Measurements from ENCODE around the gene PSME2. TPM values are rescaled to one million over a fixed set of nuclear protein-coding genes. Genes with fewer than 3 reads are reported as not detected.

PSME2 gene
- total RNA-seq, 1 experiment from 2014 or later: 188 TPM

GRCh38 chr14:24188251-24189058, 42.0 kb upstream of the PSME2 start, which contains the start of gene IPO4:
Gene IPO4 (minus strand): TSS chr14:24188816. CDS start chr14:24188787, 29 bp downstream.
- peak; percentile 69 for DNase-seq (ENCODE audit: low read depth, low spot score)
- ChIA-PET POLR2A (interaction anchor here (1.0 kb wide), 1 partner anchor 54 kb away, joined by 6 read pairs; the partner anchor contains the start of gene TINF2), CTCF (no interaction called here)
- no peaks in the 10 kb centered on the region for H3K9me3 ChIP-seq (ENCODE audit: control insufficient read depth, insufficient read depth, low read depth, low read length)
- H3K27ac ChIP-seq (ENCODE audit: low read length): peak within 1 kb of the TSS; percentile 83
- in situ Hi-C loops (cut with HindIII; ENCODE audit: low pct_unique_long_range_greater_than_20kb, low sequenced_read_pairs): no loop called here
- H3K4me1 ChIP-seq (ENCODE audit: control insufficient read depth, insufficient read depth, low read length): 0 out of 2 replicates have a peak, but pooled peaks cover 10% of the 10 kb centered on the region
- H3K36me3 ChIP-seq (ENCODE audit: control insufficient read depth, insufficient read depth, low read length): 0 out of 2 replicates have a peak, but pooled peaks cover 2% of the 10 kb centered on the region
- H3K27me3 ChIP-seq (ENCODE audit: control insufficient read depth, insufficient read depth, low read length): no peaks in the 10 kb centered on the region
- ATAC-seq: peak; percentile 93
- H3K4me3 ChIP-seq (ENCODE audit: low read depth in 2 of 2, low read length in 2 of 2): peak within 1 kb of the TSS; percentile 81 to 82
- no TSS peak for BruUV-seq (replicated peaks)
- intact Hi-C loops (cut with micrococcal nuclease; ENCODE audit: unreplicated experiment): no loop called here
- no peak for TF ChIP-seq TCF7L2 (IDR thresholded peaks at IDR 0.05; ENCODE audit: low read depth, low read length)
- TF ChIP-seq REST (IDR thresholded peaks at IDR 0.05; ENCODE audit: insufficient read depth in 1 of 2, low read depth in 2 of 2, low read length in 1 of 2): 0 out of 4 replicates have a peak, but pooled peaks of 1 of the 2 experiments have one; percentile 20
- TF ChIP-seq POLR2AphosphoS5 (IDR thresholded peaks at IDR 0.05; ENCODE audit: low read depth, low read length): peak; percentile 90
- peak; percentile 94 for TF ChIP-seq SIN3A (IDR thresholded peaks at IDR 0.05; ENCODE audit: borderline replicate concordance, insufficient read depth, low read depth, low read length)

DNA sequence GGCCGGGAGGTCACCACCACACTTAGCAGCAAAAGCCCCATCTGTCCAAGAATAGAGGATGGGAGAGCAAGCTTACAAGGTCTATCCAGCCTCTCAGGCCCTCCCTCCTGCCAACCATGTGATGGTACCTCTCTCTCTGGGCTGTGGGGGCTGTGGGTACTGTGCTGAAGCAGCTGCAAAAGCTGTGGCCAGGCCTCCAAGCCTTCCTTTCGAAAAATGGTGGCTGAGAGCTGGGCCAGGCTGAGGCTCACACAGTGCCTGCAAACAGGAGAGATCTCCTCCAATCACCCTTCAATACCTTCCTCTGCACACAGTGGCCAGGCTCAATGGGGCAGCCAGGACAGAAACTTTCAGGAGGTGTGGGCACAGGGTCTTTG, 41.1 kb upstream of the PSME2 start:
- 0 out of 2 replicates have a peak, but pooled peaks cover 2% of the 10 kb centered on the region for H3K36me3 ChIP-seq (ENCODE audit: control insufficient read depth, insufficient read depth, low read length)
- no TSS peak for BruUV-seq (replicated peaks)
- H3K4me3 ChIP-seq (ENCODE audit: low read depth in 2 of 2, low read length in 2 of 2): peak overlapping the region; percentile 81 to 82
- ATAC-seq (no peak), DNase-seq (ENCODE audit: low read depth, low spot score) (no peak)
- no peaks in the 10 kb centered on the region for H3K27me3 ChIP-seq (ENCODE audit: control insufficient read depth, insufficient read depth, low read length)
- POLR2A ChIA-PET: interaction anchor here (0.6 kb wide), 1 partner anchor 26 kb away, joined by 3 read pairs; no protein-coding TSS in a partner anchor
- H3K4me1 ChIP-seq (ENCODE audit: control insufficient read depth, insufficient read depth, low read length): 0 out of 2 replicates have a peak, but pooled peaks cover 10% of the 10 kb centered on the region
- peak overlapping the region; percentile 83 for H3K27ac ChIP-seq (ENCODE audit: low read length)
- in situ Hi-C loops (cut with HindIII; ENCODE audit: low pct_unique_long_range_greater_than_20kb, low sequenced_read_pairs): no loop called here
- TF ChIP-seq REST (IDR thresholded peaks at IDR 0.05; ENCODE audit: insufficient read depth in 1 of 2, low read depth in 2 of 2, low read length in 1 of 2) (no peak), CTCF (IDR thresholded peaks at IDR 0.05) (no peak), POLR2AphosphoS5 (IDR thresholded peaks at IDR 0.05; ENCODE audit: low read depth, low read length) (no peak), SIN3A (IDR thresholded peaks at IDR 0.05; ENCODE audit: borderline replicate concordance, insufficient read depth, low read depth, low read length) (no peak), TCF7L2 (IDR thresholded peaks at IDR 0.05; ENCODE audit: low read depth, low read length) (no peak)
- intact Hi-C loops (cut with micrococcal nuclease; ENCODE audit: unreplicated experiment): no loop called here
- CTCF ChIA-PET: no interaction called here
- no peaks in the 10 kb centered on the region for H3K9me3 ChIP-seq (ENCODE audit: control insufficient read depth, insufficient read depth, low read depth, low read length)
